Left ventricle myocardium superior (tissue), 1 donor: ENCODE measurements around the gene DRICH1. TPM values are rescaled to one million over a fixed set of nuclear protein-coding genes. Genes with fewer than 3 reads are reported as not detected.

ENCODE experiments used
- total RNA-seq: library from RNA; stranded (reverse); fragmentation: NEBNext Ultra II Directional; extraction: Animal tissue kit (Norgen Biotek cat#: 25700); gene quantifications from one replicate; pipeline ENCODE4 v1.2.1, GENCODE V29; 2021
- donor health status: DM: no; HTN: yes; CAD: no; lungs with severe emphysema.

DRICH1 gene
- total RNA-seq, 1 donor from 2014 or later: not detected

Other genes starting within 250 kb of the DRICH1 start
- gene IGLL1, start 52.0 kb downstream of the DRICH1 start, total RNA-seq: not detected
- gene RGL4, start 58.7 kb upstream of the DRICH1 start, total RNA-seq: not detected
- gene ZNF70, start 118.8 kb upstream of the DRICH1 start, total RNA-seq: 3.5 TPM
- 0.97 TPM for gene VPREB3, start 122.1 kb upstream of the DRICH1 start, total RNA-seq
- gene C22orf15, start 130.7 kb upstream of the DRICH1 start, total RNA-seq: not detected
- 1,571 TPM for gene CHCHD10, start 135.7 kb upstream of the DRICH1 start, total RNA-seq
- gene MMP11, start 140.5 kb upstream of the DRICH1 start, total RNA-seq: 32.3 TPM
- gene SMARCB1, start 154.6 kb upstream of the DRICH1 start, total RNA-seq: 48.5 TPM
- gene DERL3, start 206.7 kb upstream of the DRICH1 start, total RNA-seq: 2.1 TPM
- 25.3 TPM for gene SLC2A11, start 225.6 kb upstream of the DRICH1 start, total RNA-seq